Measurements from ENCODE around the gene EXOC3L4. TPM values are rescaled to one million over a fixed set of nuclear protein-coding genes. Genes with fewer than 3 reads are reported as not detected.

The EXOC3L4 gene
- total and polyA plus RNA-seq, 2 of the 8 experiments (the other 6 are each of a cell fraction or from before 2014, with no cell fraction given), result 0.45 to 0.57 TPM

GRCh38 chr14:103116636-103117035, 22.1 kb downstream of the EXOC3L4 start:
- no peak overlapping the region for H3K56ac ChIP-seq (replicated peaks; ENCODE audit: insufficient read length, low read depth, low read length)
- H3K4me1 ChIP-seq (replicated peaks in 1 of 4; ENCODE audit: control insufficient read depth in 3 of 4, insufficient read depth in 4 of 4, low read length in 3 of 4), result peaks cover 0 to 21% (median 15%) of the 10 kb centered on the region in 4 experiments; a peak in 6 of 7 replicates
- H3K4me3 ChIP-seq (ENCODE audit: extremely low read depth in 1 of 4, insufficient read depth in 2 of 4, low read depth in 3 of 4, low read length in 4 of 4), result no peak overlapping the region
- CTCF ChIA-PET (ENCODE audit: partially characterized antibody), result interaction anchor here (1.0 to 18.4 kb wide), 4 partner anchors 14 to 180 kb away, joined by 3 to 276 read pairs (median 5); no protein-coding TSS in a partner anchor
- H3K9ac ChIP-seq (replicated peaks in 1 of 4; ENCODE audit: extremely low read depth in 1 of 4, low read depth in 3 of 4, low read length in 3 of 4), result no peak overlapping the region
- H4K20me1 ChIP-seq (replicated peaks in 1 of 2; ENCODE audit: control insufficient read depth in 1 of 2, insufficient read depth in 2 of 2, low read length in 2 of 2), result no peaks in the 10 kb centered on the region
- no peak overlapping the region for H2BK5ac ChIP-seq (ENCODE audit: low read depth, low read length)
- DNase-seq (ENCODE audit: low read depth in 1 of 2, low spot score in 2 of 2) (no peak), FAIRE-seq (no peak)
- POLR2A ChIA-PET (ENCODE audit: partially characterized antibody), result interaction anchor here (1.0 kb wide), 1 partner anchor 10 kb away, joined by 4 read pairs; no protein-coding TSS in a partner anchor
- no peak overlapping the region for H4K91ac ChIP-seq (replicated peaks; ENCODE audit: insufficient read length, low read length)
- H3K23me2 ChIP-seq (ENCODE audit: low read depth, low read length), result no peaks in the 10 kb centered on the region; the same call in 1 of the 2 replicates
- H3K36me3 ChIP-seq (ENCODE audit: control insufficient read depth in 2 of 4, insufficient read depth in 4 of 4, low read length in 3 of 4), result no peaks in the 10 kb centered on the region
- H4K8ac ChIP-seq (ENCODE audit: extremely low read depth, insufficient read depth, low read length), result no peak overlapping the region
- H3K4me2 ChIP-seq (ENCODE audit: insufficient read depth in 1 of 2, low read depth in 2 of 2, low read length in 2 of 2), result no peak overlapping the region
- no peak overlapping the region for H2BK15ac ChIP-seq (ENCODE audit: low read length)
- H3K79me1 ChIP-seq (ENCODE audit: low read depth, low read length), result no peaks in the 10 kb centered on the region
- H2BK120ac ChIP-seq (replicated peaks; ENCODE audit: low read depth, low read length), result no peak overlapping the region
- no peaks in the 10 kb centered on the region; a peak in 1 of 7 replicates for H3K27me3 ChIP-seq (replicated peaks in 1 of 4; ENCODE audit: control insufficient read depth in 3 of 4, extremely low read depth in 1 of 4, insufficient read depth in 3 of 4, low read length in 3 of 4)
- H3K4ac ChIP-seq (replicated peaks; ENCODE audit: insufficient read length, low read depth, low read length), result no peak overlapping the region
- H4K5ac ChIP-seq (ENCODE audit: insufficient read length, low read depth, low read length), result no peak overlapping the region
- H2BK20ac ChIP-seq (ENCODE audit: low read length), result no peak overlapping the region
- H2AFZ ChIP-seq (ENCODE audit: low read length), result no peak overlapping the region
- no peaks in the 10 kb centered on the region for H3K79me2 ChIP-seq (ENCODE audit: control insufficient read depth in 1 of 2, insufficient read depth in 2 of 2, low read length in 2 of 2)
- TF ChIP-seq EGR1 (IDR thresholded peaks at IDR 0.05; ENCODE audit: borderline replicate concordance, low read depth, low read length) (no peak), JUND (IDR thresholded peaks at IDR 0.05; ENCODE audit: low read length) (no peak), ASH2L (IDR thresholded peaks at IDR 0.05; ENCODE audit: low read length) (no peak), KDM1A (IDR thresholded peaks at IDR 0.05; ENCODE audit: borderline replicate concordance, low read length) (no peak), MAX (IDR thresholded peaks at IDR 0.05) (no peak), TBP (IDR thresholded peaks at IDR 0.05; ENCODE audit: low read depth, low read length) (no peak), NANOG (IDR thresholded peaks at IDR 0.05; ENCODE audit: insufficient read depth, low read depth, low read length, poor library complexity, severe bottlenecking) (no peak), POLR2A (IDR thresholded peaks at IDR 0.05; ENCODE audit: control extremely low read depth in 1 of 2, low read depth in 2 of 2, low read length in 2 of 2) (no peak), SIX5 (IDR thresholded peaks at IDR 0.05; ENCODE audit: low read depth, low read length) (no peak), SP1 (IDR thresholded peaks at IDR 0.05; ENCODE audit: low read depth, low read length) (no peak), GTF2F1 (IDR thresholded peaks at IDR 0.05; ENCODE audit: borderline replicate concordance, low read depth, low read length) (no peak)
- H3K27ac ChIP-seq (ENCODE audit: low read depth, low read length), result no peak overlapping the region
- no peak overlapping the region for H3K18ac ChIP-seq (ENCODE audit: extremely low read depth, low read length)
- H3K14ac ChIP-seq (ENCODE audit: insufficient read length), result no peak overlapping the region
- 0 out of 2 replicates have a peak overlapping the region, but pooled peaks have one; percentile 39 for H2AK5ac ChIP-seq (ENCODE audit: low read depth, low read length)
- no peaks in the 10 kb centered on the region for H3K9me3 ChIP-seq (ENCODE audit: insufficient read depth in 2 of 2, low read depth in 1 of 2, low read length in 1 of 2)
- no peak overlapping the region for H3K23ac ChIP-seq (ENCODE audit: insufficient read length)
- WGBS, 2 experiments (ENCODE audit: extremely low coverage in 1 of 2, insufficient coverage in 1 of 2, insufficient read length in 1 of 2, insufficient replicate concordance in 2 of 2, low coverage in 1 of 2, low lambda C conversion rate in 2 of 2, missing lambda C conversion rate in 1 of 2), result 90% methylated on average over 17 of the region's 17 CpGs; no CpG with 5 or more reads in 1 of the 2 experiments
- 0 out of 2 replicates have a peak overlapping the region, but pooled peaks have one; percentile 81 for H2BK12ac ChIP-seq (ENCODE audit: low read depth, low read length)

All from H1 (cell line).